ENCODE data around the gene LCLAT1. TPM values are rescaled to one million over a fixed set of nuclear protein-coding genes. Genes with fewer than 3 reads are reported as not detected.

The LCLAT1 gene
- polyA plus RNA-seq, 12 donors = 6.9 to 11.2 (median 9.2) TPM; not detected in 1

- DNase-seq = peak; percentile 58
Measured at GRCh38 chr2:30421604-30422443, 25.2 kb upstream of the LCLAT1 start.

GRCh38 chr2:30422444-30423040 lies 24.5 kb upstream of the LCLAT1 start:
- DNase-seq = no peak

- DNase-seq = no peak
Measured at GRCh38 chr2:30424231-30424630, 22.8 kb upstream of the LCLAT1 start.

GRCh38 chr2:30425326-30425725 lies 21.7 kb upstream of the LCLAT1 start:
- DNase-seq = no peak

GRCh38 chr2:30427606-30428347 lies 19.3 kb upstream of the LCLAT1 start:
- DNase-seq = no peak

- DNase-seq = no peak
Measured at GRCh38 chr2:30428348-30428662, 18.7 kb upstream of the LCLAT1 start.

- DNase-seq = no peak
Measured at GRCh38 chr2:30428827-30429461, 18.1 kb upstream of the LCLAT1 start.

GRCh38 chr2:30433541-30434299 lies 13.3 kb upstream of the LCLAT1 start:
- DNase-seq = no peak

GRCh38 chr2:30434708-30435107 lies 12.3 kb upstream of the LCLAT1 start:
- DNase-seq = no peak

GRCh38 chr2:30436859-30437435 lies 10.1 kb upstream of the LCLAT1 start:
- no peak for DNase-seq

GRCh38 chr2:30437809-30438548 lies 9.1 kb upstream of the LCLAT1 start:
- DNase-seq = no peak

- DNase-seq = no peak
Measured at GRCh38 chr2:30439296-30439695, 7.8 kb upstream of the LCLAT1 start.

- DNase-seq = no peak
Measured at GRCh38 chr2:30439879-30440278, 7.2 kb upstream of the LCLAT1 start.

- DNase-seq = no peak
Measured at GRCh38 chr2:30441023-30441422, 6.0 kb upstream of the LCLAT1 start.

GRCh38 chr2:30443081-30443480 lies 4.0 kb upstream of the LCLAT1 start:
- DNase-seq = no peak

GRCh38 chr2:30444273-30444672 lies 2.8 kb upstream of the LCLAT1 start:
- no peak for DNase-seq

GRCh38 chr2:30445266-30445821 lies 1.7 kb upstream of the LCLAT1 start:
- no peak for DNase-seq

- no peak for DNase-seq
Measured at GRCh38 chr2:30446602-30447148, 371 bp upstream of the LCLAT1 start.

- no peak for DNase-seq
Measured at GRCh38 chr2:30448308-30448707, 1.3 kb downstream of the LCLAT1 start.

GRCh38 chr2:30448866-30449265 lies 1.8 kb downstream of the LCLAT1 start:
- DNase-seq = no peak

Data from muscle of arm (tissue), 12 donors.